Fibroblast of skin of back (primary cell): ENCODE results near the gene SNX33.
"Not testable (repeated sequence)": the region's sequence is repeated elsewhere in the genome, so short reads cannot be mapped to it uniquely, and the experiment has no call there.

Experiments used
- DNase-seq: peaks from one replicate; pipeline ENCODE4 v3.0.0-alpha.2; 2013

Gene SNX33

DNA sequence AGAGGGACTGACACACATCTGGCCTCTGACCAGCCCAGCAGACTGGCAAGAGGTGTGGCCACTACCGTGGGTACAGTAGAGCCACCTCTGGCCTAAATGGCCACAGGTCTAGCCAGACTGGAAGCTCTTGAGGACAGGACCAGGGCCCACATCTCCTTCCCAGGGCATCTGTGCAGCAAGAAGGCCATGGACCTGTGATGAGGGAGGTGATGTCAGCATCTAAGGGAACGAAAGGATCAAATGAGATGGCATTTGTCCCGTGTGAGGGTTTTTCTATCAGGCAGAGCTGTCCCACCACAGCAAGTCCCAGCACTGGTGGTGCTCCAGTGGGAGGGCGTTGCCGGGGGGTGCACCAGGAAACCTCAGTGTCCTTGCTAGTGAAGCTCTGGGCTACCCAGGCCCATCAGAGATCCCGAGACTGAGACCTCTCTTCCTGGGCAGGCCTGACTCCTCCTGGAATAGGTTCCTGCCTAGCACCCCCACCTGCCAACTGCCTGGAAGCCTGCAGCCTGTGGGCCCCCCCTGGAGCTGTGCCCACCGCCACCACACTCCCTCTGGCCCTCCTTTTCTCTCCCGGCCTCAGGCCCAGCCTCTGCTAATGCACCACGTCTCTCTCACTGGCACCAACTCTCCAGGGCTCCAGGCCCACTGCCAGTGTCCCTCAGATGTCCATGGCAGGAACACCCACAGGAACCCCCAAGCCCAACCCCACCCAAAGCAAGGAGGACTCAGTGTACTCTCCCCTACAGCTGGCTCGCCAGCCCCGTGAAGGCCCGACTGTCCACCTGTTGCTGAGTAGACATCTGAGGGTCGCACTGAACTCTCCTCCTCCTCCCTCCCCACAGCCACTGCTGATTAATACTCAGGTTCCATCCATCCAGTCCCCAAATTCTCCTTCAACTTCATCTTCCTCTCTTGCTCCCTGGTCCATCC is 53.6 kb downstream of the SNX33 start:
- DNase-seq: not testable (repeated sequence)

- DNase-seq: peak; percentile 82
Observed at GRCh38 chr15:75702436-75702835, 54.7 kb downstream of the SNX33 start.

DNA sequence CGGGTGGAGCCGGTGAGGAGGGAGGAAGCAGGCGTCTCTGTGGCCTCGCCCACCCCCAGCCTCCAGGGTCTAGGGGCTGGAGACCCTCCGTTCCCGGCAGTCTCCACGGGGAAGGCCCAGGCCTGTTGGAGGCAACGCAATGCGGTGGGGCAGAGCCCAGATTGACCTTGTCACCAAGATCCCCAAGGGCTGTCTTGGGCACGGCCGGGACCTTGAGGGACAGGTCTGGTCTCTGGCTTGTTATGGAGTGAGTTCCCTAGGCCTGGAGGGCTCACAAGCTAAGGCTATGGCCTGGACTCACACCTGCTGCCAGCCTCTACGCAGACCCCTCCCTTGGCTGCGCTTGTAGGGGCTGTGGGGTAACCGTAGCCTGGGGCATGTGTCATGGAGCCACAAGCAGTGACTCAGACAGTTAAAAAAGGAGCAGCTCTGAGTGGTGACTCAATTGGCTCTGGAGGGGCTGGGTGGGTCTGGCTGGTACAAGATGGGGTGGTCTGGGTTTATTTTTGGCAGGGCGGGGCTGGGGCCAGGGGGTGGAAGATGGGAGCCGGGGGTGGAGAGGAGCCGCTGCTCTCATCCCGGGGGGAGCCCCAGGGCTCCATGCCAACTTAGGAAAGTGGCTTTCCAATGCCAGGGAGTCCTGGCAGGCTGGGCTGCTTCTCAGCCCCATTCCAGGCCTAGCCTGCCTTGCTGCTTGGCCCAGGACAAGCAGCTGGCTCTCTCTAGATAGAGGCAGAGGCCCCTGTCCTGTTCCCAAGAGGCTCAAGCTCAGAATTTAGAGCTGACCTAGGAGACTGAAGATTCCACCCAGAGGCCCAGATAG is 55.9 kb downstream of the SNX33 start:
- not testable (repeated sequence) for DNase-seq

- DNase-seq: no peak
Observed at GRCh38 chr15:75704263-75704615, 56.5 kb downstream of the SNX33 start.

- no peak for DNase-seq
Observed at GRCh38 chr15:75704618-75705017, 56.9 kb downstream of the SNX33 start.

DNA sequence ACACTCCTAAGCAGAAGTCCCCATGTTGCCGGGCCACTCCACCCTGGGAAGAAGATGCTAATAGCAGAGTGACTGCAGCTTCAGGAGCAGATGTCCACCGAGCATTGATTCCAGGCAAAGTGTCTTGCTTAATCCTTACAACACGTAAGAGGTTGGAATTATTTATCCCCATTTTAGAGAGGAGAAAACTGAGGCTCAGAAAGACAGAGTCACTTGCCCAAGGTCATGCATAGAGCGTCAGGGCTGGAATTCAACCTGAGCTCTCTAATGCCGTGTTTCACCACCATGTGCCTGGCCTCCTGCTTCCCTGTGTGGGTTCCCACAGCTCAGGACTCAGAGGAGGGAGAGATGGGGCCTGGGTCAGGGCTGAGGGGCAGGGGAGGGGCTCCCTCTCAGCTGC is 57.7 kb downstream of the SNX33 start:
- DNase-seq: not testable (repeated sequence)

DNA sequence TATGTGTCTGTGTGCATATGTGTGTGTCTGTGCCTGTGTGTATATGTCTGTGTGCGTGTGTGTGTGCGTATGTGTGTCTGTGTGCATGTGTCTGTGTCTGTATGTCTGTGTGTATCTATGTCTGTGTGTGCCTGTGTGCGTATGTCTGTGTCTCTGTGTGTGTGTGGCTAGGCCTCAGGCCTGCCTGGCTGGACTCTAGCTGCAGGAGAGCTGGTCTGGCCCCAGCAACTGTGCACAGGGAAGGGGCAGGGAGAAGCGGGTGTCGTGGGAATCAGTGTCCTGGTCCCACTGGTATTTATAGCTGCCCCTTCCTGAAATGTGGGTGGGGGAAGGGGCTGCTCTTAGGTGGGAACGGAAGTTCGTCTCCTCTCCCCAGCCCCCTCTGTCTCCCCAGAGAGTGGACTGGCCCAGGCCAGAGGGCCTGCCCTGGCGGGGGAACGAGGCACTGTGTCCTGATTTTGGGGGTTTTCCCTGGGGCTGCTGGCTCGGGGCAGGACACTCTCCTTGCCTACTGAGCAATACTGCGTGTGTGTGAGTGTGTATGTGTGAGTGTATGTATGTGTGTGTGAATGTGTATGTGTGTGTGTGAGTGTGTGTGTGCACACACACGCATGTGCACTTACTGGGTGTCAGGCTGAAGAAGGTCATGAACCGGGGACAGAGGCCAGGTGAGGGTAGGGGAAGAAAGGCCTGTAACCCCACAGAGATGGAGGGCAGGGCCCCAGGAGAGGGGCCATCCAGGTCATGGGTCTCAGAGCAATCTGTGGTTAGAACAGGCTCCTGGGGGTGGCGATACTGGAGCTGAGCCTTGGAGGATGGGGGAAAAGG is 58.4 kb downstream of the SNX33 start:
- no peak for DNase-seq

DNA sequence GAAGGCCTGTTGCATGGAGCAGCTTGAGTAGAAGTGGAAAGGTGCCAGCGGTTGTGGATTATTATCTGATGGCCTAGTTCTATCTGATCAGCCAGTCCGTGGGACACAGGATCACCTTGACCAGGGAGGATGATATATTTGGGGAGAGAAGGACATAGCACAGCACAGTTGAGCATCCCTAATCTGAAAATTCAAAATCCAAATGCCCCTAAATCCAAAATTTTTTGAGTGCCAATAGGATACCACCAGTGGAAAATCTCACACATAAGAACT is 58.9 kb downstream of the SNX33 start:
- no peak for DNase-seq

- DNase-seq: peak; percentile 52
Observed at GRCh38 chr15:75709458-75709857, 61.7 kb downstream of the SNX33 start.

DNA sequence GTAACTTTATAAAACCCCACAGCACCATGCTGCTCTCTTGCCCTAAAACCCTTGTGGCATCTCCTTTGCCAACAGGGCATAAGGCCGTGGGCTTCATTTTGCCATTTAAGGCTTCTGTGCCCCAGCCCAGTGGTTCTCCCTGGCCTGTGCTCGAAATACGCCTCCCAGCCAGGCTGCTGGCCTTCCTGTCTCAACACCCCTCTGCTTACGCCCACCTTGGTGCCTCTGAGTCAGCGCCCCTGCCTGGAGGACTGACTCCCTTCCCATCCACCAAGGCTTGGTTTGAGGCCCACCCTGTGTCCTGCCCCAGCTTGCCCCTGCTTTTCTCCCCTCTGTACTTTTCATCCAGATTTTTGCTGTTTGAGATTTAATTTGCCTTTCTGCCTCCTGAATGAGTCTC is 63.2 kb downstream of the SNX33 start:
- not testable (repeated sequence) for DNase-seq

- DNase-seq: peak; percentile 64
Observed at GRCh38 chr15:75711495-75711894, 63.8 kb downstream of the SNX33 start.
